Left colon (tissue), 2 donors: ENCODE results near the gene BCAR3. TPM values are rescaled to one million over a fixed set of nuclear protein-coding genes. Genes with fewer than 3 reads are reported as not detected.

ENCODE experiments used
- ATAC-seq: fragments of 200-7000 bp; cut with Tn5 transposase; one replicate; pipeline ENCODE4 v1.9.1; 2020; ENCODE audit warnings: mild to moderate bottlenecking, moderate library complexity
- DNase-seq, 2 donors: peaks; one replicate each; pipeline ENCODE4 v3.0.0-alpha.2; 2020
- intact Hi-C, 2 donors: fragments of 100-400 bp; cut with DNase I in 1 of 2; cut with micrococcal nuclease in 1 of 2; formaldehyde crosslinking; loops; one replicate each; pipeline versions ENCODE4 v1.11.2 to v1.14.0; 2022; cut with DNase I, micrococcal nuclease
- total RNA-seq, 2 donors: library from RNA; stranded (reverse); fragmentation: NEBNext Ultra II Directional; extraction: Animal tissue kit (Norgen Biotek cat#: 25700); gene quantifications; one replicate each; pipeline ENCODE4 v1.2.1, GENCODE V29; 2021
- donor health status: DM: no; HTN: no; CAD: no.
- donor health status: DM: yes; HTN: yes; CAD: no.

BCAR3 gene
- total RNA-seq, 2 donors from 2014 or later = 64.0 to 79.0 TPM

GRCh38 chr1:93613898-93614297, 67.7 kb downstream of the BCAR3 start:
- DNase-seq (peak in 1 of 2 donors; percentile 18), ATAC-seq (no peak)
- intact Hi-C loops = no loop called here

- ATAC-seq (no peak), DNase-seq (no peak)
- intact Hi-C loops = no loop called here
Measured at GRCh38 chr1:93612510-93612909, 69.1 kb downstream of the BCAR3 start.

- intact Hi-C loops = no loop called here
- no peak for ATAC-seq
- DNase-seq = no peak
Measured at GRCh38 chr1:93611668-93612067, 70.0 kb downstream of the BCAR3 start.

GRCh38 chr1:93609536-93609935, 72.1 kb downstream of the BCAR3 start:
- DNase-seq (no peak), ATAC-seq (no peak)
- intact Hi-C loops = no loop called here

GRCh38 chr1:93608187-93609109, 73.2 kb downstream of the BCAR3 start:
- ATAC-seq (no peak), DNase-seq (no peak)
- intact Hi-C loops = no loop called here

GRCh38 chr1:93607814-93608186, 73.8 kb downstream of the BCAR3 start:
- ATAC-seq = peak; percentile 12
- intact Hi-C loops = no loop called here

GRCh38 chr1:93605812-93606512, 75.7 kb downstream of the BCAR3 start:
- ATAC-seq (peak; percentile 35), DNase-seq (no peak)
- intact Hi-C loops = no loop called here

More at GRCh38 chr1:93607814-93608186, 73.8 kb downstream of the BCAR3 start:
- DNase-seq = no peak

GRCh38 chr1:93605026-93605568, 76.5 kb downstream of the BCAR3 start:
- DNase-seq (no peak), ATAC-seq (no peak)
- intact Hi-C loops = no loop called here

- ATAC-seq (no peak), DNase-seq (no peak)
- intact Hi-C loops = no loop called here
Measured at GRCh38 chr1:93604411-93604810, 77.2 kb downstream of the BCAR3 start.

GRCh38 chr1:93603601-93604000, 78.0 kb downstream of the BCAR3 start:
- no peak for ATAC-seq
- intact Hi-C loops = no loop called here
- DNase-seq = no peak

- intact Hi-C loops = no loop called here
- ATAC-seq (no peak), DNase-seq (no peak)
Measured at GRCh38 chr1:93603106-93603505, 78.5 kb downstream of the BCAR3 start.

GRCh38 chr1:93602101-93602500, 79.5 kb downstream of the BCAR3 start:
- intact Hi-C loops = no loop called here
- DNase-seq (no peak), ATAC-seq (no peak)

GRCh38 chr1:93601686-93602085, 80.0 kb downstream of the BCAR3 start:
- no peak for DNase-seq
- ATAC-seq = peak; percentile 43
- intact Hi-C loops = no loop called here

GRCh38 chr1:93600663-93601062, 81.0 kb downstream of the BCAR3 start:
- intact Hi-C loops = no loop called here
- ATAC-seq (no peak), DNase-seq (no peak)

GRCh38 chr1:93599479-93599878, 82.2 kb downstream of the BCAR3 start:
- no peak for DNase-seq
- intact Hi-C loops = no loop called here

GRCh38 chr1:93598861-93599439, 82.7 kb downstream of the BCAR3 start:
- no peak for ATAC-seq
- intact Hi-C loops = no loop called here
- DNase-seq = no peak

More at GRCh38 chr1:93599479-93599878, 82.2 kb downstream of the BCAR3 start:
- no peak for ATAC-seq

GRCh38 chr1:93598396-93598795, 83.2 kb downstream of the BCAR3 start:
- intact Hi-C loops = no loop called here
- DNase-seq (no peak), ATAC-seq (no peak)

- intact Hi-C loops = no loop called here
- ATAC-seq = no peak
- DNase-seq = no peak
Measured at GRCh38 chr1:93597709-93598108, 83.9 kb downstream of the BCAR3 start.

- ATAC-seq (no peak), DNase-seq (no peak)
- intact Hi-C loops = no loop called here
Measured at GRCh38 chr1:93596329-93597089, 85.1 kb downstream of the BCAR3 start.
